Measurements from ENCODE around the gene MICU1.

The MICU1 gene

DNA sequence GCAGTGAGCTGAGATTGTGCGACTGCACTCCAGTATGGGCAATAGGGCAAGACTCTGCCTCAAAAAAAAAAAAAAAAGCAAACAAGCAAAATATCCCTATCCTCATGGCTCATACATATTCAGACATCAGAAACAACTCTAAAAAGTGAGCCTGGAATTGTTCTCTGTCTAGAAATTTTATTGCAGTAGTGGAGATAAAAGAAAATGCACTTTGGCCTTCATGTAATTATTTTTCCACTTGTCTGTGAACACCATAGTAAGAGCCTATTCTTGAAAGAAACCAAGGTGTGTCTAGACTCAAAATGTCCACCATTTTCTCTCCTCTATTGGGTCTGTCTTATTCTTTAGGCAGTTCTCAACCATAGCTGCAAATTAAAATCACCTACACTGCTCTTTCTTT, 35.6 kb upstream of the MICU1 start:
- TF ChIP-seq, protein P1, sequence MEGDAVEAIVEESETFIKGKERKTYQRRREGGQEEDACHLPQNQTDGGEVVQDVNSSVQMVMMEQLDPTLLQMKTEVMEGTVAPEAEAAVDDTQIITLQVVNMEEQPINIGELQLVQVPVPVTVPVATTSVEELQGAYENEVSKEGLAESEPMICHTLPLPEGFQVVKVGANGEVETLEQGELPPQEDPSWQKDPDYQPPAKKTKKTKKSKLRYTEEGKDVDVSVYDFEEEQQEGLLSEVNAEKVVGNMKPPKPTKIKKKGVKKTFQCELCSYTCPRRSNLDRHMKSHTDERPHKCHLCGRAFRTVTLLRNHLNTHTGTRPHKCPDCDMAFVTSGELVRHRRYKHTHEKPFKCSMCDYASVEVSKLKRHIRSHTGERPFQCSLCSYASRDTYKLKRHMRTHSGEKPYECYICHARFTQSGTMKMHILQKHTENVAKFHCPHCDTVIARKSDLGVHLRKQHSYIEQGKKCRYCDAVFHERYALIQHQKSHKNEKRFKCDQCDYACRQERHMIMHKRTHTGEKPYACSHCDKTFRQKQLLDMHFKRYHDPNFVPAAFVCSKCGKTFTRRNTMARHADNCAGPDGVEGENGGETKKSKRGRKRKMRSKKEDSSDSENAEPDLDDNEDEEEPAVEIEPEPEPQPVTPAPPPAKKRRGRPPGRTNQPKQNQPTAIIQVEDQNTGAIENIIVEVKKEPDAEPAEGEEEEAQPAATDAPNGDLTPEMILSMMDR (IDR thresholded peaks at IDR 0.05; ENCODE audit: low read depth, low read length): no peak
- H3K4me3 ChIP-seq (replicated peaks in 1 of 2; ENCODE audit: low read depth in 2 of 2, low read length in 2 of 2): no peak overlapping the region
- no peak for DNase-seq (ENCODE audit: low read depth in 2 of 2)

DNA sequence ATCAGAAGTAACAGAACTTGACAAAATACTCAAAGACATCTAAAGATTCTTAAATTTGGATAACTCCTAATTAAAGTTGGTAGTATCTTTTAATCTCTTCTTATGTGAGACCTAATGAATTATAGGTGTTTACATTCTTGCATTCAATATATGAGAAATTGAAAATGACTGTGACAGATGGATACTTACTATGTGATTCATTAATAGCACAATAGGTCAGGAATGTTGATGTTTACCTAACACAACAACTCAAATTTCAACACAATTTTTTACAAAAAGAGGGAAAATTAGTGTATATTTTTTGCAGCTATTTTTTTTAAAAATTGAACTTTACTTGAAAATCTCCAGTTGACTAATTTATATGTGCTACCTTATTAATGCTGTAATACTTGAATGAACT, 34.3 kb upstream of the MICU1 start:
- no peak for DNase-seq (ENCODE audit: low read depth in 2 of 2)
- TF ChIP-seq, protein P1 (IDR thresholded peaks at IDR 0.05; ENCODE audit: low read depth, low read length): no peak
- H3K4me3 ChIP-seq (replicated peaks in 1 of 2; ENCODE audit: low read depth in 2 of 2, low read length in 2 of 2): no peak overlapping the region

GRCh38 chr10:72659694-72660093, 33.8 kb upstream of the MICU1 start:
- DNase-seq (ENCODE audit: low read depth in 2 of 2): no peak
- no peak overlapping the region for H3K4me3 ChIP-seq (replicated peaks in 1 of 2; ENCODE audit: low read depth in 2 of 2, low read length in 2 of 2)
- TF ChIP-seq, protein P1 (IDR thresholded peaks at IDR 0.05; ENCODE audit: low read depth, low read length): no peak

DNA sequence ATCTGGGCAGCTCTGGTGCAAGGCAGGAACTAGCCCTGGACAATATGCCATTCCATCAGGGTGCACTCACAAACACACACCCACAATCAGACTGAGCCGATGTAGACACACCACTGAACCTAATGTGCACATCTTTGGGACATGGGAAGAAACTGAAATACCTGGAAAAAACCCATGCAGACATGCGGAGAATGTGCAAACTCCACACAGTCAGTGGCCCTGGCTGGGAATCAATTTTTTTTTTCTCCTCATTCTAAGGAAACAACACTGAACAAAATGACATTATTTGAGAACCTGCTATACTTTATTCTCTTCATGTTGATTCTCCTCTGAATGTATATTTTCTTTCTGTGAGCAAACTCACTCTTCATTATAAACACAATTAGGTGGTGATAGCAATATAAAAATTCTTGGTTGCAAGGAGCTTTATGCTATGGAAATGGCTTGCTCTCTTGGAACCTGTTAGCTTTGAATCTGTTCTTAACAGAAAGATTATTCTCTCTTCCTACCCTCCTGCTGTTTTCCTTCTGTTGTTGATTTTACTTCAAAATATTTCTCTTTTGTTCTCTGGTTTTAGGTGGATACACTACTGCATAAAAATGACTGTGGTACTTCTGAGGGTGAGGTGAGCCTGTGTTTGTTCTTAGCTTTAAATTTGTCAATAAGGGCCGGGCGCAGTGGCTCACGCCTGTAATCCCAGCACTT, 33.0 kb upstream of the MICU1 start:
- DNase-seq (ENCODE audit: low read depth in 2 of 2): no peak
- TF ChIP-seq, protein P1 (IDR thresholded peaks at IDR 0.05; ENCODE audit: low read depth, low read length): no peak

DNA sequence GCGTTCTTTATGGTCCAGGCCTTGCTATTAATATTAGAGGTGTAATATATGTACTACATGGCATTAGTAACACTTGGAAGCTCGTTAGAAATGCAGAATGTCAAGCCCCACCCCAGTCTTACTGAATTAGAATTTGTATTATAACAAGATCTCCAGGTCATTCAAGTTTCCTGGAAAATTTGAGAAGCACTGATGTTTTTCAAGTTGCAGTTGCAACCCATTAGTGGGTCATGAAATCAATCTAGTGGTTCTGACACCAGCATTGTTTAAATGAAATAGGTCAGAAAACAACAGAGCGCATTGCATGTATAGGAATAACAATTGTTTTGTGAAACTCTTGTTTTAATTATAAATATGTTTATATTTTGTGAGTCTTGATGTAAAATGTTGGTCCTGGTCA, 28.8 kb upstream of the MICU1 start:
- H3K4me3 ChIP-seq (replicated peaks in 1 of 2; ENCODE audit: low read depth in 2 of 2, low read length in 2 of 2): no peak overlapping the region
- TF ChIP-seq, protein P1 (IDR thresholded peaks at IDR 0.05; ENCODE audit: low read depth, low read length): no peak
- no peak for DNase-seq (ENCODE audit: low read depth in 2 of 2)

More for the DNA sequence above, 33.0 kb upstream of the MICU1 start:
- H3K4me3 ChIP-seq (replicated peaks in 1 of 2; ENCODE audit: low read depth in 2 of 2, low read length in 2 of 2): no peak overlapping the region

DNA sequence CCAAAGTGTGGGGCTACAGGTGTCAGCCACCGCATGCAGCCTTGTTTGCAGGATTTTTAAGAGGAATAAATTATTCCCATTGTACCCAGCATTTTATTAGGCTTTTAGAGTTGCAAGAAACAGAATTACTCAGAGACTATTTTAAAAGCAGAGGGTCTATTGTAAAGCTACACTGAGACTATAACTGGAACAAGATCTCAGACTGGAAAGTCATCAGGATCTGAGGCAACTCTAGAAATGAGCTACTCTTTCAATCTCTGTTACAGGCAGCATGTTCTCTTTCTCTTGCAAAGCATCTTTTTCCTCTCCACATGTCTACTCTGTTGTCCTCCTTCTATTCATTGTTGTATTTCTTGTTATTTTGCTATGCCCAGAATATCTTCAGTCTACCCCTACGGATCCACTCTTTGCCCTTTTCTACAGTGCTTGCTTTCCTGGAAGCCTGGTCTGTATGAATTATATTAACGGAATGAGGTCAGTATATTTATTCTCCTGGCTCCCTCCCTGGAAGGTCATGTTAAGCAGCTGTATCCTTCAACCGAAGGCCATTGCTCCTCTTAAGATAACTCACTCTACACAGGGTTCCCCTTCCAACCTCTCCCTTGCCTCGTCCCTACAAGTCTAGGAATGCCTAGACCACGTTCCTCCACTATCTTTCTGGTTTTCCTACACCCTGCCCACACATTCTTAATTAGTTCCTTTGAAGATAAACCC, 27.7 kb upstream of the MICU1 start:
- peak in 1 of 2 donors; percentile 12 for DNase-seq (ENCODE audit: low read depth in 2 of 2)
- no peak overlapping the region for H3K4me3 ChIP-seq (replicated peaks in 1 of 2; ENCODE audit: low read depth in 2 of 2, low read length in 2 of 2)
- TF ChIP-seq, protein P1 (IDR thresholded peaks at IDR 0.05; ENCODE audit: low read depth, low read length): no peak
